Smooth muscle cell (in vitro differentiated cells): Measurements from ENCODE around the gene ZBTB11. TPM values are rescaled to one million over a fixed set of nuclear protein-coding genes. Genes with fewer than 3 reads are reported as not detected.

ENCODE experiments used
- DNase-seq: peaks from one replicate; lab custom pipeline; 2025; ENCODE audit not compliant: unreplicated experiment; lab: John Stamatoyannopoulos, UW
- H2AFZ ChIP-seq: fragments of 200-600 bp; sonication (generic); 2 replicates; pipeline ENCODE4 v1.6.0; 2016; ENCODE audit warnings: antibody characterized with exemption, low read depth, mild to moderate bottlenecking
- H3F3A ChIP-seq: fragments of 200-600 bp; sonication (generic); 2 replicates; pipeline ENCODE4 v1.6.0; 2017; ENCODE audit warnings: antibody characterized with exemption, low read depth
- H3K27ac ChIP-seq: fragments of 200-600 bp; sonication (generic); 2 replicates; pipeline ENCODE4 v1.5.1; 2016; ENCODE audit warnings: low read depth, mild to moderate bottlenecking
- H3K27me3 ChIP-seq: fragments of 200-600 bp; sonication (generic); 2 replicates; pipeline ENCODE4 v1.6.1; 2016; ENCODE audit warnings: low read depth, mild to moderate bottlenecking
- H3K36me3 ChIP-seq: fragments of 200-600 bp; sonication (generic); 2 replicates; pipeline ENCODE4 v1.5.1; 2016; ENCODE audit warnings: low read depth
- H3K4me1 ChIP-seq: fragments of 200-600 bp; sonication (generic); 2 replicates; pipeline ENCODE4 v1.5.1; 2016; ENCODE audit warnings: low read depth
- H3K4me2 ChIP-seq: fragments of 200-600 bp; sonication (generic); 2 replicates; pipeline ENCODE4 v1.6.0; 2016; ENCODE audit warnings: mild to moderate bottlenecking
- H3K4me3 ChIP-seq: fragments of 200-600 bp; sonication (generic); 2 replicates; pipeline ENCODE4 v1.5.1; 2016; ENCODE audit warnings: mild to moderate bottlenecking
- H3K79me2 ChIP-seq: fragments of 200-600 bp; sonication (generic); 2 replicates; pipeline ENCODE4 v1.6.0; 2016; ENCODE audit warnings: low read depth, mild to moderate bottlenecking
- H3K9ac ChIP-seq: fragments of 200-600 bp; sonication (generic); 2 replicates; pipeline ENCODE4 v1.6.0; 2016; ENCODE audit warnings: low read depth
- H3K9me3 ChIP-seq: fragments of 200-600 bp; sonication (generic); replicated peaks from 2 replicates; pipeline ENCODE4 v1.5.1; 2016; ENCODE audit warnings: low read depth
- H4K20me1 ChIP-seq: fragments of 200-600 bp; sonication (generic); 2 replicates; pipeline ENCODE4 v1.6.0; 2016; ENCODE audit warnings: low read depth
- CTCF ChIP-seq: fragments of 200-600 bp; sonication (generic); IDR thresholded peaks from 2 replicates; pipeline ENCODE4 v1.5.1; 2017; ENCODE audit warnings: borderline replicate concordance, mild to moderate bottlenecking, antibody characterized with exemption; ENCODE audit not compliant: insufficient read depth, poor library complexity, severe bottlenecking
- WGBS: methylation state at CpG from one replicate; pipeline ENCODE4 v1.1.7; 2016; ENCODE audit warnings: low lambda C conversion rate; 5-methylcytosine and 5-hydroxymethylcytosine counted together
- polyA plus RNA-seq: library from polyadenylated mRNA; unstranded; fragments of >200 nt; fragmentation: Nextera tagmentation; extraction: Ambion mirVana; gene quantifications from 2 replicates; pipeline ENCODE4 v1.2.1, GENCODE V29; 2016
- total RNA-seq: library from RNA; depleted of rRNA; stranded (reverse); fragments of >200 nt; gene quantifications from 2 replicates; pipeline ENCODE4 v1.2.3, GENCODE V29; 2014

The ZBTB11 gene
- total and polyA plus RNA-seq, 2 experiments from 2014 or later: 9.1 to 33.7 TPM

GRCh38 chr3:101724329-101725193 is 47.6 kb upstream of the ZBTB11 start, which contains the start of gene CEP97:
TSS of gene CEP97 (plus strand) at chr3:101724614. CDS start at chr3:101724677, 63 bp downstream.
- WGBS: under 1% methylated on average over 49 of the region's 49 CpGs
- Histone ChIP-seq H4K20me1 (no peaks in the 10 kb centered on the region), H3K4me2 (peak within 1 kb of the TSS; percentile 84)

DNA sequence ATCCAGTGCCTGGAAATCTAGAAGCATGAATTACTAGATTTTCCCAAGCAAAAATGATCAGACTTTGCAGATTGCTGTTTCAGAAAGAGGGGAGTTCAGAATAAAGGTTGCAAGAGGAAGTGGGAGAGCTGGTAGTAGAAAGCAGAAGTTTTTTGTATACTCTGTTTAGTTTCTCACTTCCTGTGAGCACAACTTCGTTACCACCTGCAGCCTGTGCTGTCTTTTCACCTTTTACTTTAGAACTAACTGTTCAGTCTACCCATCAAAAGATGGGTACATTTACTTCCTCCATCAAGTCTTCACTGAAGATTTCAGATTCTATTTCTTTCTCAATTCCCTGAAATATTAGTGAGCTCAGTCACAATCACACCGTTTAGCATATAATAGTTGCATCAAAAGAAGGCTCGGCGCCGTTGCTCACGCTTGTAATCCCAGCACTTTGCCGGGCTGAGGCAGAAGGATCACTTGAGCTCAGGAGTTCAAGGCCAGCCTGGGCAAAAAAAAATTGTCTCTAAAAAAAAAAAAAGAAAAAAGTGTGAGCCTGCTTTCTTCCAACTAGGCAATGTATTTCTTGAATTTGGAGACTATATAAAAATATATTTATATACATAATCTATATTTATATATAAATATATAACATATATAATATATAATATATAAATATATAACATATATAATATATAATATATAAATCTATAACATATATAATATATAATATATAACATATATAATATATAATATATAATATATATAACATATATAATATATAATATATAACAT is 45.7 kb upstream of the ZBTB11 start:
- H3K9me3 ChIP-seq: no peaks in the 10 kb centered on the region
- 91% methylated on average over 7 of the region's 7 CpGs for WGBS
- H3K27ac ChIP-seq: peak overlapping the region; percentile 22
- peaks cover 18% of the 10 kb centered on the region for H3K79me2 ChIP-seq
- no peak overlapping the region for H2AFZ ChIP-seq
- no peaks in the 10 kb centered on the region for H3K27me3 ChIP-seq
- peaks cover 18% of the 10 kb centered on the region for H3K4me1 ChIP-seq
- H3F3A ChIP-seq: peaks cover 10% of the 10 kb centered on the region
- no peak for DNase-seq
- no peaks in the 10 kb centered on the region for H4K20me1 ChIP-seq
- no peak overlapping the region for H3K9ac ChIP-seq
- no peak overlapping the region for H3K4me2 ChIP-seq
- H3K36me3 ChIP-seq: no peaks in the 10 kb centered on the region
- TF ChIP-seq CTCF: no peak
- H3K4me3 ChIP-seq: no peak overlapping the region

More at GRCh38 chr3:101724329-101725193, 47.6 kb upstream of the ZBTB11 start, which contains the start of gene CEP97:
- H2AFZ ChIP-seq: peak within 1 kb of the TSS; percentile 95
- peak within 1 kb of the TSS; percentile 22 for H3K27ac ChIP-seq
- no peaks in the 10 kb centered on the region for H3K27me3 ChIP-seq
- no peaks in the 10 kb centered on the region for H3K36me3 ChIP-seq
- no peak for TF ChIP-seq CTCF
- H3K9me3 ChIP-seq: no peaks in the 10 kb centered on the region
- H3K4me1 ChIP-seq: peaks cover 18% of the 10 kb centered on the region
- peak; percentile 91 for DNase-seq
- peaks cover 18% of the 10 kb centered on the region for H3K79me2 ChIP-seq
- peak within 1 kb of the TSS; percentile 63 for H3K9ac ChIP-seq
- H3K4me3 ChIP-seq: peak within 1 kb of the TSS; percentile 76
- H3F3A ChIP-seq: peaks cover 10% of the 10 kb centered on the region

DNA sequence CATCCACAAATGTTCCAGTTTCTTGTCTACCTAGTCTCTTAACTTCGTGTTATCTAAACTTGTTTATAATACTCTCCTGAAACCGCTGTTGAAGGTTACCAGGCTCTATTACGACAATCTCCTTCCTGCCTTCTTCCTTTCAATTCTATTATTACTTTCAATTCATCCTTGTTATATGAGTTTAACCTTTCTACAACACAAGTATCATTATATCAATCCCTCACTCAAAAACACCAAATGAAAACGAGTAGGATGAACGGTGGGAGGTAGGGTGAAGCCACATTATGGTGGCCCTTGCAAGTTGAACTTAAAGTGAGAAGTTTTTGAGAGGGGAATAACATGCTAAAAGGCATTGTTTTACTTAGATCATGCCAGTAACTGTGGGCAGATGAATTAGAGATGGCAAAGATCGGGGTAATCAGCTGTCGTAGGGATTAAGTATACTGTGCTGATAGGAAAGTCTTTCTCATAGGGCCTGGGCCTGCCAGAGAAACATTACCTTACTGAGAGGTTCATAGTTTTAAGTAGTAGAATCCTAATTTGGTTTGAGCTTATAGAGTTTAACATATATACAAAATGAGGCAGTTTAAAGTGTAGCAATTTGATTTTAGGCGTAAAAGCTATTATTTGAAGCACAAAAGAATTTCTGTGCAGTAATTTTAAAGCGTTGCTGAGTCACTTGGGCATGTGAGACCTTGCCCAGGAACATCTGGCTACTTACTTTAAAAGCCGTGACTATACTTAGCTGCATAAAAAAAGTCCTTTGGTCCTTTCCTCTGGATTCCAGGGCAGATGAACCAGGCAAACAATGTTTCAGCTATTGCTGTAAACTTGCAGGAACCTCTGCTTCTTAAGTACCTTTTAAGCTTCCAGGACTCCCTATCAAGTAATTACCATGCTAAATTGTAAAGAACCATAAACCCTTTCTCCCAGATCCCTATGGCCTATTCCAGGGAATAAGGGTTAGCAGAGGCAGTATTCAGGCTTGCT is 44.2 kb upstream of the ZBTB11 start:
- no peak for TF ChIP-seq CTCF
- DNase-seq: no peak
- Histone ChIP-seq H3K9ac (no peak overlapping the region), H3K79me2 (peaks cover 11% of the 10 kb centered on the region), H3K4me3 (no peak overlapping the region), H3K36me3 (no peaks in the 10 kb centered on the region), H3F3A (peaks cover 10% of the 10 kb centered on the region), H4K20me1 (no peaks in the 10 kb centered on the region), H3K27ac (peak overlapping the region; percentile 22), H2AFZ (peak overlapping the region; percentile 52), H3K27me3 (no peaks in the 10 kb centered on the region), H3K4me2 (no peak overlapping the region), H3K4me1 (peaks cover 18% of the 10 kb centered on the region), H3K9me3 (no peaks in the 10 kb centered on the region)
- 59% methylated on average over 10 of the region's 10 CpGs for WGBS
